ENCODE results near the gene UBTD2.

GRCh38 chr5:172311026-172311425, 27.5 kb upstream of the UBTD2 start:
- TF ChIP-seq USF2 (CRISPR knock-in tag; IDR thresholded peaks at IDR 0.05) (no peak), MAX (CRISPR knock-in tag; IDR thresholded peaks at IDR 0.05) (no peak), USF1 (CRISPR knock-in tag; IDR thresholded peaks at IDR 0.05) (no peak), ZNF263 (CRISPR knock-in tag; IDR thresholded peaks at IDR 0.05; ENCODE audit: low read depth) (no peak)
- TF ChIP-seq, protein P1, sequence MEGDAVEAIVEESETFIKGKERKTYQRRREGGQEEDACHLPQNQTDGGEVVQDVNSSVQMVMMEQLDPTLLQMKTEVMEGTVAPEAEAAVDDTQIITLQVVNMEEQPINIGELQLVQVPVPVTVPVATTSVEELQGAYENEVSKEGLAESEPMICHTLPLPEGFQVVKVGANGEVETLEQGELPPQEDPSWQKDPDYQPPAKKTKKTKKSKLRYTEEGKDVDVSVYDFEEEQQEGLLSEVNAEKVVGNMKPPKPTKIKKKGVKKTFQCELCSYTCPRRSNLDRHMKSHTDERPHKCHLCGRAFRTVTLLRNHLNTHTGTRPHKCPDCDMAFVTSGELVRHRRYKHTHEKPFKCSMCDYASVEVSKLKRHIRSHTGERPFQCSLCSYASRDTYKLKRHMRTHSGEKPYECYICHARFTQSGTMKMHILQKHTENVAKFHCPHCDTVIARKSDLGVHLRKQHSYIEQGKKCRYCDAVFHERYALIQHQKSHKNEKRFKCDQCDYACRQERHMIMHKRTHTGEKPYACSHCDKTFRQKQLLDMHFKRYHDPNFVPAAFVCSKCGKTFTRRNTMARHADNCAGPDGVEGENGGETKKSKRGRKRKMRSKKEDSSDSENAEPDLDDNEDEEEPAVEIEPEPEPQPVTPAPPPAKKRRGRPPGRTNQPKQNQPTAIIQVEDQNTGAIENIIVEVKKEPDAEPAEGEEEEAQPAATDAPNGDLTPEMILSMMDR (IDR thresholded peaks at IDR 0.05): no peak
- TF ChIP-seq, protein P2, sequence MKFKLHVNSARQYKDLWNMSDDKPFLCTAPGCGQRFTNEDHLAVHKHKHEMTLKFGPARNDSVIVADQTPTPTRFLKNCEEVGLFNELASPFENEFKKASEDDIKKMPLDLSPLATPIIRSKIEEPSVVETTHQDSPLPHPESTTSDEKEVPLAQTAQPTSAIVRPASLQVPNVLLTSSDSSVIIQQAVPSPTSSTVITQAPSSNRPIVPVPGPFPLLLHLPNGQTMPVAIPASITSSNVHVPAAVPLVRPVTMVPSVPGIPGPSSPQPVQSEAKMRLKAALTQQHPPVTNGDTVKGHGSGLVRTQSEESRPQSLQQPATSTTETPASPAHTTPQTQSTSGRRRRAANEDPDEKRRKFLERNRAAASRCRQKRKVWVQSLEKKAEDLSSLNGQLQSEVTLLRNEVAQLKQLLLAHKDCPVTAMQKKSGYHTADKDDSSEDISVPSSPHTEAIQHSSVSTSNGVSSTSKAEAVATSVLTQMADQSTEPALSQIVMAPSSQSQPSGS (CRISPR knock-in tag; IDR thresholded peaks at IDR 0.05; ENCODE audit: borderline replicate concordance, low read depth): no peak
- TF ChIP-seq, protein P3, sequence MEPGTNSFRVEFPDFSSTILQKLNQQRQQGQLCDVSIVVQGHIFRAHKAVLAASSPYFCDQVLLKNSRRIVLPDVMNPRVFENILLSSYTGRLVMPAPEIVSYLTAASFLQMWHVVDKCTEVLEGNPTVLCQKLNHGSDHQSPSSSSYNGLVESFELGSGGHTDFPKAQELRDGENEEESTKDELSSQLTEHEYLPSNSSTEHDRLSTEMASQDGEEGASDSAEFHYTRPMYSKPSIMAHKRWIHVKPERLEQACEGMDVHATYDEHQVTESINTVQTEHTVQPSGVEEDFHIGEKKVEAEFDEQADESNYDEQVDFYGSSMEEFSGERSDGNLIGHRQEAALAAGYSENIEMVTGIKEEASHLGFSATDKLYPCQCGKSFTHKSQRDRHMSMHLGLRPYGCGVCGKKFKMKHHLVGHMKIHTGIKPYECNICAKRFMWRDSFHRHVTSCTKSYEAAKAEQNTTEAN (CRISPR knock-in tag; IDR thresholded peaks at IDR 0.05): no peak
- TF ChIP-seq, protein P4, sequence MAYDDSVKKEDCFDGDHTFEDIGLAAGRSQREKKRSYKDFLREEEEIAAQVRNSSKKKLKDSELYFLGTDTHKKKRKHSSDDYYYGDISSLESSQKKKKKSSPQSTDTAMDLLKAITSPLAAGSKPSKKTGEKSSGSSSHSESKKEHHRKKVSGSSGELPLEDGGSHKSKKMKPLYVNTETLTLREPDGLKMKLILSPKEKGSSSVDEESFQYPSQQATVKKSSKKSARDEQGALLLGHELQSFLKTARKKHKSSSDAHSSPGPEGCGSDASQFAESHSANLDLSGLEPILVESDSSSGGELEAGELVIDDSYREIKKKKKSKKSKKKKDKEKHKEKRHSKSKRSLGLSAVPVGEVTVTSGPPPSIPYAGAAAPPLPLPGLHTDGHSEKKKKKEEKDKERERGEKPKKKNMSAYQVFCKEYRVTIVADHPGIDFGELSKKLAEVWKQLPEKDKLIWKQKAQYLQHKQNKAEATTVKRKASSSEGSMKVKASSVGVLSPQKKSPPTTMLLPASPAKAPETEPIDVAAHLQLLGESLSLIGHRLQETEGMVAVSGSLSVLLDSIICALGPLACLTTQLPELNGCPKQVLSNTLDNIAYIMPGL (CRISPR knock-in tag; IDR thresholded peaks at IDR 0.05): no peak
- TF ChIP-seq, protein P5, sequence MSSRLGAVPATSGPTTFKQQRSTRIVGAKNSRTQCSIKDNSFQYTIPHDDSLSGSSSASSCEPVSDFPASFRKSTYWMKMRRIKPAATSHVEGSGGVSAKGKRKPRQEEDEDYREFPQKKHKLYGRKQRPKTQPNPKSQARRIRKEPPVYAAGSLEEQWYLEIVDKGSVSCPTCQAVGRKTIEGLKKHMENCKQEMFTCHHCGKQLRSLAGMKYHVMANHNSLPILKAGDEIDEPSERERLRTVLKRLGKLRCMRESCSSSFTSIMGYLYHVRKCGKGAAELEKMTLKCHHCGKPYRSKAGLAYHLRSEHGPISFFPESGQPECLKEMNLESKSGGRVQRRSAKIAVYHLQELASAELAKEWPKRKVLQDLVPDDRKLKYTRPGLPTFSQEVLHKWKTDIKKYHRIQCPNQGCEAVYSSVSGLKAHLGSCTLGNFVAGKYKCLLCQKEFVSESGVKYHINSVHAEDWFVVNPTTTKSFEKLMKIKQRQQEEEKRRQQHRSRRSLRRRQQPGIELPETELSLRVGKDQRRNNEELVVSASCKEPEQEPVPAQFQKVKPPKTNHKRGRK (CRISPR knock-in tag; IDR thresholded peaks at IDR 0.05; ENCODE audit: borderline replicate concordance): no peak

All from WTC11 (cell line).